Measurements from ENCODE around the gene EIF4G2.

EIF4G2 gene

GRCh38 chr11:10818594-10818993 lies 9.9 kb upstream of the EIF4G2 start:
- no peaks in the 10 kb centered on the region for H3K9me3 ChIP-seq (ENCODE audit: insufficient read depth, low read length, severe bottlenecking)
- no peak overlapping the region for H3K4me2 ChIP-seq (ENCODE audit: insufficient read depth, low read length)
- H3K36me3 ChIP-seq (ENCODE audit: insufficient read depth, low read length) = no peaks in the 10 kb centered on the region
- no peak overlapping the region for H3K27ac ChIP-seq (ENCODE audit: low read length)
- no peaks in the 10 kb centered on the region for H3K27me3 ChIP-seq (ENCODE audit: insufficient read depth, low read length, poor library complexity)
- no peaks in the 10 kb centered on the region for H3K4me1 ChIP-seq (ENCODE audit: insufficient read depth, low read length)
- no peak overlapping the region for H2AFZ ChIP-seq (ENCODE audit: low read depth, low read length)
- no peak for TF ChIP-seq EZH2 (IDR thresholded peaks at IDR 0.05; ENCODE audit: borderline replicate concordance, low read depth, low read length, severe bottlenecking)
- TF ChIP-seq CTCF (IDR thresholded peaks at IDR 0.05; ENCODE audit: borderline replicate concordance, extremely low read depth, low read length, poor library complexity, severe bottlenecking) = no peak
- DNase-seq = no peak
- H3K79me2 ChIP-seq (ENCODE audit: insufficient read depth, low read length) = no peaks in the 10 kb centered on the region
- H3K9ac ChIP-seq (ENCODE audit: low read depth, low read length) = no peak overlapping the region
- no peak overlapping the region for H3K4me3 ChIP-seq (ENCODE audit: low read depth in 1 of 2, low read length in 2 of 2)
- no peaks in the 10 kb centered on the region for H4K20me1 ChIP-seq (ENCODE audit: insufficient read depth, low read length)
- ATAC-seq (ENCODE audit: insufficient read depth, low read depth) = no peak

- Histone ChIP-seq H3K27ac (ENCODE audit: low read length) (no peak overlapping the region), H3K9me3 (ENCODE audit: insufficient read depth, low read length, severe bottlenecking) (no peaks in the 10 kb centered on the region), H4K20me1 (ENCODE audit: insufficient read depth, low read length) (no peaks in the 10 kb centered on the region), H3K36me3 (ENCODE audit: insufficient read depth, low read length) (no peaks in the 10 kb centered on the region), H3K4me2 (ENCODE audit: insufficient read depth, low read length) (no peak overlapping the region), H3K27me3 (ENCODE audit: insufficient read depth, low read length, poor library complexity) (no peaks in the 10 kb centered on the region), H3K4me3 (ENCODE audit: low read depth in 1 of 2, low read length in 2 of 2) (no peak overlapping the region), H2AFZ (ENCODE audit: low read depth, low read length) (no peak overlapping the region), H3K4me1 (ENCODE audit: insufficient read depth, low read length) (peaks cover 13% of the 10 kb centered on the region), H3K79me2 (ENCODE audit: insufficient read depth, low read length) (peaks cover 3% of the 10 kb centered on the region; the same call in 1 of the 2 replicates), H3K9ac (ENCODE audit: low read depth, low read length) (no peak overlapping the region)
- DNase-seq = no peak
- ATAC-seq (ENCODE audit: insufficient read depth, low read depth) = no peak
- TF ChIP-seq CTCF (IDR thresholded peaks at IDR 0.05; ENCODE audit: borderline replicate concordance, extremely low read depth, low read length, poor library complexity, severe bottlenecking) (no peak), EZH2 (IDR thresholded peaks at IDR 0.05; ENCODE audit: borderline replicate concordance, low read depth, low read length, severe bottlenecking) (no peak)
Observed at GRCh38 chr11:10813945-10814344, 5.2 kb upstream of the EIF4G2 start.

- TF ChIP-seq EZH2 (IDR thresholded peaks at IDR 0.05; ENCODE audit: borderline replicate concordance, low read depth, low read length, severe bottlenecking) (no peak), CTCF (IDR thresholded peaks at IDR 0.05; ENCODE audit: borderline replicate concordance, extremely low read depth, low read length, poor library complexity, severe bottlenecking) (no peak)
- peak; percentile 68 for DNase-seq
Observed at GRCh38 chr11:10809373-10810160, 841 bp upstream of the EIF4G2 start.

More at GRCh38 chr11:10809373-10810160, 841 bp upstream of the EIF4G2 start:
- Histone ChIP-seq H3K36me3 (ENCODE audit: insufficient read depth, low read length) (peaks cover 37% of the 10 kb centered on the region), H2AFZ (ENCODE audit: low read depth, low read length) (peak overlapping the region; percentile 94), H3K9me3 (ENCODE audit: insufficient read depth, low read length, severe bottlenecking) (no peaks in the 10 kb centered on the region), H3K27me3 (ENCODE audit: insufficient read depth, low read length, poor library complexity) (no peaks in the 10 kb centered on the region), H3K4me3 (ENCODE audit: low read depth in 1 of 2, low read length in 2 of 2) (peak overlapping the region; percentile 60 to 92), H4K20me1 (ENCODE audit: insufficient read depth, low read length) (peaks cover 21% of the 10 kb centered on the region; the same call in 1 of the 2 replicates), H3K4me2 (ENCODE audit: insufficient read depth, low read length) (peak overlapping the region; percentile 87), H3K79me2 (ENCODE audit: insufficient read depth, low read length) (peaks cover 42% of the 10 kb centered on the region), H3K4me1 (ENCODE audit: insufficient read depth, low read length) (peaks cover 42% of the 10 kb centered on the region), H3K27ac (ENCODE audit: low read length) (peak overlapping the region; percentile 93), H3K9ac (ENCODE audit: low read depth, low read length) (peak overlapping the region; percentile 100)
- peak; percentile 21 for ATAC-seq (ENCODE audit: insufficient read depth, low read depth)
